Measurements from ENCODE around the gene IRF7.

IRF7 gene

GRCh38 chr11:609341-609811 lies 6.4 kb downstream of the IRF7 start:
- in situ Hi-C loops (cut with MboI; ENCODE audit: low sequenced_read_pairs), result no loop called here

GRCh38 chr11:608791-609251 lies 6.9 kb downstream of the IRF7 start:
- in situ Hi-C loops (cut with MboI; ENCODE audit: low sequenced_read_pairs), result no loop called here

GRCh38 chr11:607971-608659 lies 7.6 kb downstream of the IRF7 start:
- in situ Hi-C loops (cut with MboI; ENCODE audit: low sequenced_read_pairs), result no loop called here

- in situ Hi-C loops (cut with MboI; ENCODE audit: low sequenced_read_pairs), result no loop called here
Measured at GRCh38 chr11:607020-607780, 8.6 kb downstream of the IRF7 start.

- in situ Hi-C loops (cut with MboI; ENCODE audit: low sequenced_read_pairs), result no loop called here
Measured at GRCh38 chr11:606245-606644, 9.5 kb downstream of the IRF7 start.

GRCh38 chr11:605286-606129 lies 10.2 kb downstream of the IRF7 start:
- in situ Hi-C loops (cut with MboI; ENCODE audit: low sequenced_read_pairs), result no loop called here

- in situ Hi-C loops (cut with MboI; ENCODE audit: low sequenced_read_pairs), result no loop called here
Measured at GRCh38 chr11:603154-603553, 12.6 kb downstream of the IRF7 start.

- in situ Hi-C loops (cut with MboI; ENCODE audit: low sequenced_read_pairs), result no loop called here
Measured at GRCh38 chr11:601573-602245, 14.0 kb downstream of the IRF7 start.

- in situ Hi-C loops (cut with MboI; ENCODE audit: low sequenced_read_pairs), result no loop called here
Measured at GRCh38 chr11:598005-598680, 17.6 kb downstream of the IRF7 start.

- in situ Hi-C loops (cut with MboI; ENCODE audit: low sequenced_read_pairs), result no loop called here
Measured at GRCh38 chr11:597166-597725, 18.5 kb downstream of the IRF7 start.

GRCh38 chr11:596374-596773 lies 19.4 kb downstream of the IRF7 start:
- in situ Hi-C loops (cut with MboI; ENCODE audit: low sequenced_read_pairs), result no loop called here

- in situ Hi-C loops (cut with MboI; ENCODE audit: low sequenced_read_pairs), result no loop called here
Measured at GRCh38 chr11:595400-595799, 20.4 kb downstream of the IRF7 start.

- in situ Hi-C loops (cut with MboI; ENCODE audit: low sequenced_read_pairs), result no loop called here
Measured at GRCh38 chr11:593347-593746, 22.4 kb downstream of the IRF7 start.

- in situ Hi-C loops (cut with MboI; ENCODE audit: low sequenced_read_pairs), result no loop called here
Measured at GRCh38 chr11:592918-593317, 22.8 kb downstream of the IRF7 start.

- in situ Hi-C loops (cut with MboI; ENCODE audit: low sequenced_read_pairs), result no loop called here
Measured at GRCh38 chr11:592501-592900, 23.2 kb downstream of the IRF7 start.

- in situ Hi-C loops (cut with MboI; ENCODE audit: low sequenced_read_pairs), result no loop called here
Measured at GRCh38 chr11:590997-591396, 24.8 kb downstream of the IRF7 start.

GRCh38 chr11:589798-590197 lies 26.0 kb downstream of the IRF7 start:
- in situ Hi-C loops (cut with MboI; ENCODE audit: low sequenced_read_pairs), result no loop called here

- in situ Hi-C loops (cut with MboI; ENCODE audit: low sequenced_read_pairs), result no loop called here
Measured at GRCh38 chr11:587978-588380, 27.8 kb downstream of the IRF7 start.

- in situ Hi-C loops (cut with MboI; ENCODE audit: low sequenced_read_pairs), result no loop called here
Measured at GRCh38 chr11:587546-587945, 28.2 kb downstream of the IRF7 start.
